GM12892 (cell line): Measurements from ENCODE around the gene NEFH.

Experiments
- DNase-seq: peaks from one replicate; pipeline ENCODE4 v3.0.0; 2011; ENCODE audit not compliant: insufficient read length
- FAIRE-seq: peaks from 2 replicates; lab custom pipeline; 2011; peaks lifted over from hg19 to GRCh38; lab: Jason Lieb, UNC
- POLR2A ChIP-seq: IDR thresholded peaks from 2 replicates; pipeline ENCODE4 v1.6.1; 2011; ENCODE audit warnings: low read depth, low read length, control low read depth
- POLR2AphosphoS5 ChIP-seq: IDR thresholded peaks from 2 replicates; pipeline ENCODE4 v1.6.1; 2011; ENCODE audit warnings: low read depth, low read length, control low read depth
- TAF1 ChIP-seq: IDR thresholded peaks from 2 replicates; pipeline ENCODE4 v1.6.1; 2011; ENCODE audit warnings: low read depth, mild to moderate bottlenecking, control low read depth, low read length, borderline replicate concordance

The NEFH gene

GRCh38 chr22:29449296-29449875, 30.6 kb upstream of the NEFH start:
- FAIRE-seq: no peak
- DNase-seq: no peak
- TF ChIP-seq POLR2A (no peak), POLR2AphosphoS5 (no peak), TAF1 (no peak)

GRCh38 chr22:29450222-29450621, 29.8 kb upstream of the NEFH start:
- FAIRE-seq (no peak), DNase-seq (no peak)
- TF ChIP-seq POLR2AphosphoS5 (no peak), POLR2A (no peak), TAF1 (no peak)

GRCh38 chr22:29451863-29452262, 28.2 kb upstream of the NEFH start:
- TF ChIP-seq POLR2A (no peak), POLR2AphosphoS5 (no peak), TAF1 (no peak)
- DNase-seq (no peak), FAIRE-seq (no peak)

DNA sequence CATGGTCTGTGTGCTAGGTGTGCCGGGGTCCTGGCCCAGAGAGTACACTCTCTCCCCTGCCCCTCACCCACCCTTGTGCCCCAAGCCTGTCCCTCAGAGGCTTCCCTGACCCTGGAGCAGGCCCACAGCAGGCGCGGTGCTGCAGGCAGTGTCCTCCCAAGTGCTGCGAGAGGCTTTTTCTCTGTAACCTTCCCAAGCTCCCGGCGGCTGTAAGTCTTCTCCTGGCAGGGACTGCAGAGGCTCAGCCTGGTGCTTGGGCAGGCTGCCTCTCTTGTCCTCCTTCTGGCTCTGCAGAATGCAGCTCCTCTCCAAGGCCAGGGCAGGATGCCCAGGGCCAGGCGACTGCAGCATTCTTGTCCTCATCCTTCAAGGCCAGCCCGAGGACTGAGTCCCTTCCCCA, 25.7 kb upstream of the NEFH start:
- TF ChIP-seq POLR2AphosphoS5 (no peak), TAF1 (no peak), POLR2A (no peak)
- FAIRE-seq (no peak), DNase-seq (no peak)

GRCh38 chr22:29456211-29456671, 23.8 kb upstream of the NEFH start:
- FAIRE-seq (no peak), DNase-seq (no peak)
- TF ChIP-seq POLR2A: no peak

DNA sequence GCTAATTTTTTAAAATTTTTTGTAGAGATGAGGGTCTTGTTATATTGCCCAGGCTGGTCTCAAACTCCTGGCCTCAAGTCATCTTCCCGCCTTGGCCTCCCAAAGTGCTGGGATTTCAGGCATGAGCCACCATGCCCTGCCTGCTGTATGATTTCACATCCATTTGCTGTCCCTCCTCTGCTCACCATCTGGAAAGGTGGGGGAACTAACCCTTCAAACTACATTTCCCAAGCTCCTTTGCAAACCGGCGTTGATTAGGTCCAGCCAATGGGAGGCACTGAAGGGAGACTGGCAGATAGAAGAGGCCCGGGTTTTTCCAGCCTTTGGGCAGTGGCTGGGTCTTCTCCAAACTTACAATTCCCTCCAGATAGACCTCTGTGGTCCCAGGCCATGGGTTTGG, 22.3 kb upstream of the NEFH start:
- FAIRE-seq: peak; percentile 88
- peak; percentile 73 for DNase-seq
- TF ChIP-seq TAF1: no peak
- no peak for TF ChIP-seq POLR2A
- TF ChIP-seq POLR2AphosphoS5: no peak

DNA sequence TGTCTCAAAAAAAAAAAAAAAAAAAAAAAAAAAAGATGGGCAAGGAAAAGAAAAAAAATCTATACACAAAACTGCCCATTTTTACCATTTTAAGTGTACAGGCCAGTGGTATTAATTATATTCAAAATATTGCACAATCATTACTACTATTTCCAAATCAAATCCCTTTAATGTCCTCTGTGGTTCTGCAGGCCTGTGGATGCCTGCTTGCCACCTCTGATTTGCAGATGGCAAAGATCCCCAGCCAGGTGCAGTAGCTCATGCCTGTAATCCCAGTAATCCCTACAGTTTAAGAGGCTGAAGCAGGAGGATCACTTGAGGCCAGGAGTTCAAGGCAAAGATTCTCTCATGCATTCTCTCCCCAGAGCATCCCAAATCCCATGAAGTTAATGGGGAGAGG, 21.5 kb upstream of the NEFH start:
- FAIRE-seq (no peak), DNase-seq (no peak)
- TF ChIP-seq POLR2AphosphoS5 (no peak), TAF1 (no peak), POLR2A (no peak)

DNA sequence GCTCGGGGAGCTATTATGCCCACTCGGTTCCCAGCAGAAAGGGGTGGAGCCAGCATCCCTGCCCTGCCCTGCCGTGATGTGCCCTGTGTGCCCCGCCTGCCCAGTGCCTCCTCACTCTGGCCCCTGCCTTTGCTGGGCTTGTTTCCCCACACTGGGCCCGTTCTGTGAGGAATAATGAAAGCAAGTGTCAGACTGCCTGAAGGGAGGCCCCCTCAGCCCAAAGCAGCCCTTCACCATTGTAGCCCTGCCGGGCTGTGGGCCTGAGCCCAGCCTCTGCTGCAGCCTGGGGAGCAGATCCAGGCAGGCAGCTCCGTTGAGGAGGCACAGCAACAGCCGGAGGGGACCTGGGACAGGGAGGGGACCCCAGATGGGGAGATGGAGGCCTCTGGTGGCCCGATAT, 20.2 kb upstream of the NEFH start:
- no peak for TF ChIP-seq TAF1
- no peak for TF ChIP-seq POLR2A
- no peak for TF ChIP-seq POLR2AphosphoS5
- FAIRE-seq (no peak), DNase-seq (no peak)

- TF ChIP-seq POLR2A (no peak), POLR2AphosphoS5 (no peak)
- no peak for FAIRE-seq
- DNase-seq: no peak
Measured at GRCh38 chr22:29461263-29461662, 18.8 kb upstream of the NEFH start.

DNA sequence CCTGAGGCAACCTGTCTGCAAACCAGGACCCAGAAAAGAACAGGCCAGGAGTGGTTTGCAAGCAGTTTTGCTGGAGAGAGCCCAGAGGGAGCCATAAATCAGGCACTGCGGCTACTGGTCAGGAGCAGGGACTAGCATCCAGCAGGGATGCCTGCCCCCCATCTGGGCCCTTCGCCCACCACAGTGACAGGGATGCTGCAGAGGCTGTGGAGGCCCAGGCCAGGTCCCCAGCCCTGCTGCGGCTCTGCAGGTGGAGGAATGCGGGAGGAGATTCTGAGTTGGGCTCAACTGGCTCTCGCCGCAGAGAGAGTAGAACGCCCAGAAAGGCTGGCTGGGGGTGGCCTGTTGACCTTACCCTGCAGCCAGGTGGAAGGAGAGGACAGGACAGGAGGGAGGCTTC, 16.4 kb upstream of the NEFH start:
- no peak for FAIRE-seq
- no peak for DNase-seq
- TF ChIP-seq TAF1 (no peak), POLR2A (no peak), POLR2AphosphoS5 (no peak)

DNA sequence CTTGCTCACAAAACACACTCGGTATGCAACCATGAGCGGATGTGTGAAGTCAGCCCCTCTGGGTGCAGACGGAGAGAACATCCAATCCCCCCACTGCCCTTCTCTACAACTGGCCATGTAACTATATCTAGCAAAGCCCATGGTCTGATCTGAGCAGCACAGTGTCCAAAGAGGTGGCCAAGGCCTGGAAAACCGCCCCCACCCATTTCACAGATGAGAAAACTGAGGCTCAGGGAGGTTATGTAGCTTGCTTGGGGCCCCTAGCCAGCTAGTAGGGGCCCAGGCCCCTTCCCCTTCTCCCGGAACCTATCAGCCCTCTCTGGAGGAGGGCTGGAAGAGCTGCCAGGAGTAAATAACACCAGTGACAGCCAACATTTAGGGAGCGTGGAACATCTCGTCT, 15.4 kb upstream of the NEFH start:
- FAIRE-seq (no peak), DNase-seq (no peak)
- TF ChIP-seq POLR2AphosphoS5: no peak

- peak; percentile 9 for FAIRE-seq
- TF ChIP-seq POLR2A: no peak
- DNase-seq: no peak
Measured at GRCh38 chr22:29469755-29470154, 10.3 kb upstream of the NEFH start.

DNA sequence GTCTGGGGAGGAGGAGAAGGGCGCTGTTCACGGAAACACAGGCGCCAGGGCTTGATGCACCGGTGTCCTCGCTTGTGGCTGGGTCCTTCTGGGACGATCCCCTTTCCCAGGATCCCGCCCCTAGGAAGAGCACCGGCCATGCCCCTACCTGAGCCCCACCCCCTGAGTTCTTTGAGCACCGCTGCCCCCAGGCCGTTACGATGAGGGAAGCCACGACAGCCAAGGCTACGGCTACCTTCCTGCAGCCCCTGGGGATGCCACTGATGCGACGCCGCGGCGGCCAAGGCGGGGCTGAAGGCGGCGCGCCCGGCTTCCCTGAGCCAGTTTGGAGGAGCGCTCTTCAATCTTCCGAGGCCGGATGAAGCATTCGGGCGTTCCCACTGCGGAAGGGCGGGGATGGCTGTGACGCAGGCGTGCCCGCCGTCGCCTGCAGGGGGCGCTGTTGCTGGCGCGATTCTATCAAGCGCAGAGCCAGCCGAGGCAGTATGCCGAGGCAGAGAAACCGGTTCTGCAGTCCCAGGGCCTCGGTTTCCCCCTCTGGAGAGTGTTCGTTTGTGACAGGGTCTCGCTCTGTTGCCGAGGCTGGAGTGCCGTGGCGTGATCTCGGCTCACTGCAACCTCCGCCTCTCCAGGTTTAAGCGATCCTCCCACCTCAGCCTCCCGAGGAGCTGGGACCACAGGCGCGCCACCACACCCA, 9.7 kb upstream of the NEFH start:
- TF ChIP-seq POLR2A: no peak
- no peak for TF ChIP-seq TAF1
- TF ChIP-seq POLR2AphosphoS5: no peak
- FAIRE-seq: peak; percentile 50
- DNase-seq: peak; percentile 69
